K562 (cell line): Measurements from ENCODE around the gene TM9SF3.

Source experiments
- CTBP1 ChIP-seq: fragments of 450-650 bp; IDR thresholded peaks from 2 replicates; pipeline ENCODE4 v1.6.1; 2016; ENCODE audit warnings: borderline replicate concordance
- E2F5 ChIP-seq: sonication (generic); formaldehyde crosslinking; IDR thresholded peaks from 2 replicates; pipeline ENCODE4 v1.8.0; 2022; ENCODE audit warnings: mild to moderate bottlenecking, missing genetic modification reagents
- HINFP ChIP-seq: fragments of 450-650 bp; conservative IDR thresholded peaks from 2 replicates; pipeline ENCODE4 v1.6.1; 2016; ENCODE audit warnings: missing genetic modification characterization, low read depth, mild to moderate bottlenecking, control low read depth, missing compliant biosample characterization
- MAZ ChIP-seq, 2 experiments: fragments of 450-650 bp in 1 of 2; sonication (generic) in 1 of 2; formaldehyde crosslinking; IDR thresholded peaks in 1 of 2; conservative IDR thresholded peaks in 1 of 2; 2 replicates each; pipeline versions ENCODE4 v1.4.0 to v1.5.0; 2020; ENCODE audit warnings: mild to moderate bottlenecking in 1 of 2, missing genetic modification reagents in 1 of 2
- POLR2AphosphoS5 ChIP-seq: IDR thresholded peaks from 2 replicates; pipeline ENCODE4 v1.6.1; 2011; ENCODE audit warnings: mild to moderate bottlenecking, low read depth, low read length, moderate library complexity; ENCODE audit not compliant: control insufficient read depth, insufficient read depth
- SPI1 ChIP-seq: IDR thresholded peaks from 2 replicates; pipeline ENCODE4 v1.6.1; 2011; ENCODE audit warnings: low read depth, low read length, control low read depth, borderline replicate concordance
- SRF ChIP-seq, 2 experiments: fragments of 250-450, 450-650 bp in 1 of 2; sonication (Bioruptor Pico) in 1 of 2; sonication (generic) in 1 of 2; formaldehyde crosslinking; IDR thresholded peaks; 2 replicates each; pipeline versions ENCODE4 v1.5.0 to v1.5.1; 2020 to 2022; ENCODE audit warnings: mild to moderate bottlenecking in 1 of 2, missing genetic modification reagents in 1 of 2
- TCF7 ChIP-seq: sonication (generic); IDR thresholded peaks from 2 replicates; pipeline ENCODE4 v1.6.1; 2016; ENCODE audit warnings: antibody characterized with exemption, borderline replicate concordance
- USF1 ChIP-seq: sonication (generic); formaldehyde crosslinking; IDR thresholded peaks from 2 replicates; pipeline ENCODE4 v1.9.0; 2022; ENCODE audit warnings: mild to moderate bottlenecking, missing genetic modification reagents
- ZBTB8A ChIP-seq: fragments of 450-650 bp; IDR thresholded peaks from 2 replicates; pipeline ENCODE4 v1.6.1; 2018; ENCODE audit warnings: mild to moderate bottlenecking, moderate library complexity; ENCODE audit not compliant: partially characterized antibody
- TF ChIP-seq, protein P1 (sequence below), 3 experiments: IDR thresholded peaks in 2 of 3; conservative IDR thresholded peaks in 1 of 3; 2 replicates each; pipeline ENCODE4 v1.5.1; 2011 to 2012; ENCODE audit warnings: low read length in 3 of 3, mild to moderate bottlenecking in 3 of 3, control low read depth in 2 of 3, improper control_type of control experiment in 1 of 3, inconsistent platforms in 1 of 3, low read depth in 1 of 3, mixed read lengths in 1 of 3, moderate library complexity in 1 of 3; ENCODE audit not compliant: insufficient read depth in 2 of 3
- TF ChIP-seq, protein P2 (sequence below): sonication (generic); formaldehyde crosslinking; IDR thresholded peaks from 2 replicates; pipeline ENCODE4 v1.8.0; 2022; ENCODE audit warnings: mild to moderate bottlenecking, missing genetic modification reagents

- TF ChIP-seq USF1 (CRISPR knock-in tag) (no peak), MAZ (CRISPR knock-in tag; conservative IDR thresholded peaks at IDR 0.05 in 1 of 2, IDR thresholded peaks at IDR 0.05 in 1 of 2) (no peak), SRF (CRISPR knock-in tag; IDR thresholded peaks at IDR 0.05) (no peak), E2F5 (CRISPR knock-in tag) (no peak), POLR2AphosphoS5 (no peak), HINFP (tag) (no peak), TCF7 (no peak), SPI1 (no peak), CTBP1 (no peak), ZBTB8A (no peak)
- TF ChIP-seq, protein P1, sequence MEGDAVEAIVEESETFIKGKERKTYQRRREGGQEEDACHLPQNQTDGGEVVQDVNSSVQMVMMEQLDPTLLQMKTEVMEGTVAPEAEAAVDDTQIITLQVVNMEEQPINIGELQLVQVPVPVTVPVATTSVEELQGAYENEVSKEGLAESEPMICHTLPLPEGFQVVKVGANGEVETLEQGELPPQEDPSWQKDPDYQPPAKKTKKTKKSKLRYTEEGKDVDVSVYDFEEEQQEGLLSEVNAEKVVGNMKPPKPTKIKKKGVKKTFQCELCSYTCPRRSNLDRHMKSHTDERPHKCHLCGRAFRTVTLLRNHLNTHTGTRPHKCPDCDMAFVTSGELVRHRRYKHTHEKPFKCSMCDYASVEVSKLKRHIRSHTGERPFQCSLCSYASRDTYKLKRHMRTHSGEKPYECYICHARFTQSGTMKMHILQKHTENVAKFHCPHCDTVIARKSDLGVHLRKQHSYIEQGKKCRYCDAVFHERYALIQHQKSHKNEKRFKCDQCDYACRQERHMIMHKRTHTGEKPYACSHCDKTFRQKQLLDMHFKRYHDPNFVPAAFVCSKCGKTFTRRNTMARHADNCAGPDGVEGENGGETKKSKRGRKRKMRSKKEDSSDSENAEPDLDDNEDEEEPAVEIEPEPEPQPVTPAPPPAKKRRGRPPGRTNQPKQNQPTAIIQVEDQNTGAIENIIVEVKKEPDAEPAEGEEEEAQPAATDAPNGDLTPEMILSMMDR (IDR thresholded peaks at IDR 0.05 in 2 of 3, conservative IDR thresholded peaks at IDR 0.05 in 1 of 3; ENCODE audit: insufficient read depth in 2 of 3, low read depth in 1 of 3, low read length in 3 of 3) = no peak
- TF ChIP-seq, protein P2, sequence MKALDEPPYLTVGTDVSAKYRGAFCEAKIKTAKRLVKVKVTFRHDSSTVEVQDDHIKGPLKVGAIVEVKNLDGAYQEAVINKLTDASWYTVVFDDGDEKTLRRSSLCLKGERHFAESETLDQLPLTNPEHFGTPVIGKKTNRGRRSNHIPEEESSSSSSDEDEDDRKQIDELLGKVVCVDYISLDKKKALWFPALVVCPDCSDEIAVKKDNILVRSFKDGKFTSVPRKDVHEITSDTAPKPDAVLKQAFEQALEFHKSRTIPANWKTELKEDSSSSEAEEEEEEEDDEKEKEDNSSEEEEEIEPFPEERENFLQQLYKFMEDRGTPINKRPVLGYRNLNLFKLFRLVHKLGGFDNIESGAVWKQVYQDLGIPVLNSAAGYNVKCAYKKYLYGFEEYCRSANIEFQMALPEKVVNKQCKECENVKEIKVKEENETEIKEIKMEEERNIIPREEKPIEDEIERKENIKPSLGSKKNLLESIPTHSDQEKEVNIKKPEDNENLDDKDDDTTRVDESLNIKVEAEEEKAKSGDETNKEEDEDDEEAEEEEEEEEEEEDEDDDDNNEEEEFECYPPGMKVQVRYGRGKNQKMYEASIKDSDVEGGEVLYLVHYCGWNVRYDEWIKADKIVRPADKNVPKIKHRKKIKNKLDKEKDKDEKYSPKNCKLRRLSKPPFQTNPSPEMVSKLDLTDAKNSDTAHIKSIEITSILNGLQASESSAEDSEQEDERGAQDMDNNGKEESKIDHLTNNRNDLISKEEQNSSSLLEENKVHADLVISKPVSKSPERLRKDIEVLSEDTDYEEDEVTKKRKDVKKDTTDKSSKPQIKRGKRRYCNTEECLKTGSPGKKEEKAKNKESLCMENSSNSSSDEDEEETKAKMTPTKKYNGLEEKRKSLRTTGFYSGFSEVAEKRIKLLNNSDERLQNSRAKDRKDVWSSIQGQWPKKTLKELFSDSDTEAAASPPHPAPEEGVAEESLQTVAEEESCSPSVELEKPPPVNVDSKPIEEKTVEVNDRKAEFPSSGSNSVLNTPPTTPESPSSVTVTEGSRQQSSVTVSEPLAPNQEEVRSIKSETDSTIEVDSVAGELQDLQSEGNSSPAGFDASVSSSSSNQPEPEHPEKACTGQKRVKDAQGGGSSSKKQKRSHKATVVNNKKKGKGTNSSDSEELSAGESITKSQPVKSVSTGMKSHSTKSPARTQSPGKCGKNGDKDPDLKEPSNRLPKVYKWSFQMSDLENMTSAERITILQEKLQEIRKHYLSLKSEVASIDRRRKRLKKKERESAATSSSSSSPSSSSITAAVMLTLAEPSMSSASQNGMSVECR (CRISPR knock-in tag) = no peak
These were observed 15.5 kb downstream of the TM9SF3 start for GRCh38 chr10:96570983-96571964.
